ENCODE measurements around the gene AQP12A.
"Not testable (repeated sequence)": the region's sequence is repeated elsewhere in the genome, so short reads cannot be mapped to it uniquely, and the experiment has no call there.

Gene AQP12A

GRCh38 chr2:240691631-240692420, at the start of gene AQP12A:
TSS of gene AQP12A (plus strand) at chr2:240691866. CDS start at chr2:240691914, 48 bp downstream.
- not testable (repeated sequence) for DNase-seq (ENCODE audit: low read depth in 2 of 2)

- DNase-seq (ENCODE audit: low read depth in 2 of 2), result no peak
Observed at GRCh38 chr2:240642061-240642805, 49.4 kb upstream of the AQP12A start.

GRCh38 chr2:240642806-240643092, 48.9 kb upstream of the AQP12A start:
- no peak for DNase-seq (ENCODE audit: low read depth in 2 of 2)

GRCh38 chr2:240643093-240643810, 48.4 kb upstream of the AQP12A start:
- DNase-seq (ENCODE audit: low read depth in 2 of 2), result no peak

- DNase-seq (ENCODE audit: low read depth in 2 of 2), result no peak
Observed at GRCh38 chr2:240643811-240644150, 47.9 kb upstream of the AQP12A start.

- no peak for DNase-seq (ENCODE audit: low read depth in 2 of 2)
Observed at GRCh38 chr2:240644171-240644651, 47.5 kb upstream of the AQP12A start.

- DNase-seq (ENCODE audit: low read depth in 2 of 2), result no peak
Observed at GRCh38 chr2:240644859-240645301, 46.8 kb upstream of the AQP12A start.

GRCh38 chr2:240645346-240645745, 46.3 kb upstream of the AQP12A start:
- no peak for DNase-seq (ENCODE audit: low read depth in 2 of 2)

- DNase-seq (ENCODE audit: low read depth in 2 of 2), result no peak
Observed at GRCh38 chr2:240645801-240646175, 45.9 kb upstream of the AQP12A start.

- no peak for DNase-seq (ENCODE audit: low read depth in 2 of 2)
Observed at GRCh38 chr2:240646176-240646899, 45.3 kb upstream of the AQP12A start.

GRCh38 chr2:240646900-240647502, 44.7 kb upstream of the AQP12A start:
- DNase-seq (ENCODE audit: low read depth in 2 of 2), result no peak

- DNase-seq (ENCODE audit: low read depth in 2 of 2), result no peak
Observed at GRCh38 chr2:240647503-240648154, 44.0 kb upstream of the AQP12A start.

GRCh38 chr2:240648155-240648649, 43.5 kb upstream of the AQP12A start:
- DNase-seq (ENCODE audit: low read depth in 2 of 2), result no peak

GRCh38 chr2:240648650-240649275, 42.9 kb upstream of the AQP12A start:
- no peak for DNase-seq (ENCODE audit: low read depth in 2 of 2)

- DNase-seq (ENCODE audit: low read depth in 2 of 2), result no peak
Observed at GRCh38 chr2:240649331-240649730, 42.3 kb upstream of the AQP12A start.

GRCh38 chr2:240650254-240650965, 41.3 kb upstream of the AQP12A start:
- DNase-seq (ENCODE audit: low read depth in 2 of 2), result no peak

- no peak for DNase-seq (ENCODE audit: low read depth in 2 of 2)
Observed at GRCh38 chr2:240651185-240651584, 40.5 kb upstream of the AQP12A start.

- DNase-seq (ENCODE audit: low read depth in 2 of 2), result no peak
Observed at GRCh38 chr2:240655931-240656886, 35.5 kb upstream of the AQP12A start.

All from stimulated activated CD8-positive, alpha-beta memory T cell treated with anti-CD3 and anti-CD28 coated beads, Interleukin-15, amount 100 ng/mL, for 4 hours (primary cell).